GM12878 (cell line): ENCODE measurements around the gene CCDC97. TPM values are rescaled to one million over a fixed set of nuclear protein-coding genes. Genes with fewer than 3 reads are reported as not detected.

Source experiments
- ATAC-seq: fragments of 200-7000 bp; cut with Tn5 transposase; 3 replicates; pipeline ENCODE4 v1.9.1; 2020; ENCODE audit warnings: mild to moderate bottlenecking, moderate library complexity
- BruUV-seq: library from RNA; stranded (reverse); fragments of 400-500 nt; replicated peaks from 2 replicates; lab custom pipeline; 2021; lab: Mats Ljungman, UMichigan
- CTCF ChIA-PET: fragments of 300-600 bp; sonication (Branson Sonifier 250); formaldehyde crosslinking; extraction: SDS; loops from one replicate; lab custom pipeline; 2021; ENCODE audit warnings: inconsistent platforms; lab: Yijun Ruan, JAX
- POLR2A ChIA-PET: fragments of 350-600 bp; formaldehyde crosslinking; extraction: SDS; loops from one replicate; lab custom pipeline; 2021; ENCODE audit warnings: inconsistent platforms; lab: Charles Lee
- RAD21 ChIA-PET: fragments of 300-600 bp; sonication (Branson Sonifier 250); formaldehyde crosslinking; loops from one replicate; lab custom pipeline; 2023; ENCODE audit warnings: antibody characterized with exemption; ENCODE audit not compliant: unreplicated experiment; lab: Charles Lee
- SMC1A ChIA-PET: fragments of 300-600 bp; sonication (Branson Sonifier 250); formaldehyde crosslinking; loops from one replicate; lab custom pipeline; 2023; ENCODE audit not compliant: unreplicated experiment, uncharacterized antibody; lab: Charles Lee
- DNase-seq: peaks from one replicate; pipeline ENCODE4 v3.0.0-alpha.2; 2011; ENCODE audit warnings: low read depth, low spot score
- FAIRE-seq: peaks from 3 replicates; lab custom pipeline; 2011; peaks lifted over from hg19 to GRCh38; lab: Jason Lieb, UNC
- H2AFZ ChIP-seq: 2 replicates; pipeline ENCODE4 v1.6.0; 2011; ENCODE audit warnings: low read depth, low read length, control low read depth; ENCODE audit not compliant: control insufficient read depth
- H3K27ac ChIP-seq: 2 replicates; pipeline ENCODE4 v1.5.1; 2011; ENCODE audit warnings: control low read depth; ENCODE audit not compliant: control insufficient read depth, insufficient read depth
- H3K27me3 ChIP-seq, 2 experiments: replicated peaks in 1 of 2; 2 replicates each; pipeline versions ENCODE4 v1.6.0 to v1.6.1; 2011; ENCODE audit warnings: low read length in 1 of 2; ENCODE audit not compliant: control insufficient read depth in 2 of 2, insufficient read depth in 2 of 2
- H3K36me3 ChIP-seq, 2 experiments: 2 replicates each; pipeline ENCODE4 v1.5.1; 2011; ENCODE audit warnings: low read length in 1 of 2; ENCODE audit not compliant: control insufficient read depth in 2 of 2, insufficient read depth in 2 of 2
- H3K4me1 ChIP-seq: 2 replicates; pipeline ENCODE4 v1.6.1; 2011; ENCODE audit warnings: mild to moderate bottlenecking, low read length, moderate library complexity, mixed read lengths; ENCODE audit not compliant: control insufficient read depth, insufficient read depth
- H3K4me2 ChIP-seq: 2 replicates; pipeline ENCODE4 v1.6.0; 2011; ENCODE audit warnings: control low read depth; ENCODE audit not compliant: control insufficient read depth, insufficient read depth
- H3K4me3 ChIP-seq: fragments of 200-600 bp; sonication (generic); 2 replicates; pipeline ENCODE4 v1.5.1; 2016
- H3K79me2 ChIP-seq: 2 replicates; pipeline ENCODE4 v1.6.0; 2011; ENCODE audit warnings: low read length; ENCODE audit not compliant: control insufficient read depth, insufficient read depth
- H3K9ac ChIP-seq: 2 replicates; pipeline ENCODE4 v1.8.0; 2011; ENCODE audit warnings: low read length, control low read depth, mixed read lengths; ENCODE audit not compliant: control insufficient read depth, insufficient read depth
- H3K9me3 ChIP-seq: replicated peaks from 3 replicates; pipeline ENCODE4 v1.5.1; 2011; ENCODE audit warnings: mild to moderate bottlenecking, low read length; ENCODE audit not compliant: control insufficient read depth, insufficient read depth
- H4K20me1 ChIP-seq: 2 replicates; pipeline ENCODE4 v1.6.0; 2011; ENCODE audit not compliant: control insufficient read depth, insufficient read depth
- IRF4 ChIP-seq: IDR thresholded peaks from 2 replicates; pipeline ENCODE4 v1.6.1; 2011; ENCODE audit warnings: low read depth, low read length
- KDM1A ChIP-seq: fragments of 200-600 bp; sonication (generic); IDR thresholded peaks from 2 replicates; pipeline ENCODE4 v1.6.1; 2016; ENCODE audit warnings: borderline replicate concordance
- MEF2B ChIP-seq: fragments of 450-650 bp; IDR thresholded peaks from 2 replicates; pipeline ENCODE4 v1.6.1; 2018; ENCODE audit warnings: mild to moderate bottlenecking, moderate library complexity; ENCODE audit not compliant: partially characterized antibody, poor library complexity, severe bottlenecking
- MYB ChIP-seq: fragments of 150-350 bp; IDR thresholded peaks from 2 replicates; pipeline ENCODE4 v1.6.1; 2014; ENCODE audit warnings: mild to moderate bottlenecking, low read depth, low read length, borderline replicate concordance
- NR2C1 ChIP-seq: fragments of 450-650 bp; IDR thresholded peaks from 2 replicates; pipeline ENCODE4 v1.6.1; 2017; ENCODE audit warnings: antibody characterized with exemption, mild to moderate bottlenecking, moderate library complexity
- PAX5 ChIP-seq: IDR thresholded peaks from 2 replicates; pipeline ENCODE4 v1.6.1; 2011; ENCODE audit warnings: low read depth, low read length, borderline replicate concordance
- POLR2AphosphoS5 ChIP-seq: IDR thresholded peaks from 2 replicates; pipeline ENCODE4 v1.6.1; 2011; ENCODE audit warnings: mild to moderate bottlenecking, low read length, inconsistent platforms
- TARDBP ChIP-seq: IDR thresholded peaks from 2 replicates; pipeline ENCODE4 v1.6.1; 2016; ENCODE audit warnings: borderline replicate concordance
- WGBS: methylation state at CpG from one replicate; pipeline ENCODE4 v1.1.6; 2016; ENCODE audit warnings: low lambda C conversion rate; ENCODE audit not compliant: insufficient replicate concordance, insufficient coverage; ENCODE audit errors: missing lambda C conversion rate; 5-methylcytosine and 5-hydroxymethylcytosine counted together
- in situ Hi-C: fragments of 300-500 bp; cut with MboI; formaldehyde crosslinking; loops from 9 replicates; pipeline ENCODE4 v1.14.3; 2018; ENCODE audit warnings: mixed read lengths
- intact Hi-C: fragments of 100-400 bp; cut with micrococcal nuclease; formaldehyde crosslinking; loops from one replicate; pipeline ENCODE4 v1.14.2; 2022; ENCODE audit not compliant: unreplicated experiment
- polyA plus RNA-seq, 11 experiments: library from polyadenylated mRNA; depleted of rRNA in 4 of 11; unstranded in 6 of 11; stranded (reverse) in 5 of 11; fragments of >200 nt; fragmentation: Nextera tagmentation in 4 of 11; fragmentation: Illumina TruSeq in 1 of 11; extraction: Ambion mirVana in 4 of 11; extraction: Trizol in 1 of 11; gene quantifications; 1 replicate in 1 of 11; 2 replicates in 10 of 11; pipeline versions ENCODE4 v1.2.1 to v1.2.3, GENCODE V29; 2011 to 2016; ENCODE audit warnings: inconsistent platforms in 2 of 11, missing spikeins in 2 of 11, low read depth in 1 of 11
- total RNA-seq, 4 experiments: library from RNA; depleted of rRNA in 3 of 4; stranded (reverse); fragments of >200 nt in 3 of 4; fragmentation: Illumina TruSeq in 1 of 4; extraction: Trizol in 1 of 4; gene quantifications; 2 replicates each; pipeline versions ENCODE4 v1.2.1 to v1.2.3, GENCODE V29; 2013 to 2021
- TF ChIP-seq, protein P1 (sequence below): fragments of 450-650 bp; IDR thresholded peaks from 2 replicates; pipeline ENCODE4 v1.6.1; 2018; ENCODE audit warnings: mild to moderate bottlenecking, low read depth, moderate library complexity; ENCODE audit not compliant: partially characterized antibody
- TF ChIP-seq, protein P2 (sequence below): fragments of 450-650 bp; IDR thresholded peaks from 2 replicates; pipeline ENCODE4 v1.6.1; 2017; ENCODE audit warnings: mild to moderate bottlenecking, low read depth, inconsistent platforms; ENCODE audit not compliant: poor library complexity, severe bottlenecking

The CCDC97 gene
- total and polyA plus RNA-seq, 10 of the 15 experiments (the other 5 are each of a cell fraction or from before 2014, with no cell fraction given) = 1.8 to 34.1 (median 18.8) TPM

DNA sequence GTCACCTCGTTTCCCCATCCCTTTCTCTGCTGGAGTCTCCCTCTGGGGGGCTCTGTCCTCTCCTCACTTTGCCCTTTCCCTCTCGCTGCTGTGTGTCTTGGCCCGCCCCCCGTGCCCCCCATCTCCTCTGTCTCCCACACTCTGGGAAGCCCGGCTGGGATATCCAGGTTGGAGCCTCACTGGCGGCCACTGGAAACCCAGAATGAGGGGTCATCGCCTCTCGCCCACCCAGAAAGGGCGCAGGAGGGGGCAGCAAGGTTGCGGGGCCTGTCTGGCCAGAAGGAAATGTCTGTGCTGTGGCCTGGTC lies 15.6 kb downstream of the CCDC97 start:
- CTCF ChIA-PET = no interaction called here
- no peak overlapping the region for H3K4me2 ChIP-seq
- peaks cover 10% of the 10 kb centered on the region for H3K79me2 ChIP-seq
- H3K9me3 ChIP-seq = no peaks in the 10 kb centered on the region
- no peak for ATAC-seq
- DNase-seq = no peak
- no peak overlapping the region for H2AFZ ChIP-seq
- no peak for FAIRE-seq
- no TSS peak for BruUV-seq
- H3K27ac ChIP-seq = peak overlapping the region; percentile 93
- no peak overlapping the region for H3K4me3 ChIP-seq
- WGBS = 46% methylated on average over 9 of the region's 10 CpGs
- TF ChIP-seq MEF2B (no peak), MYB (no peak), NR2C1 (no peak), IRF4 (no peak), POLR2AphosphoS5 (no peak), KDM1A (no peak), PAX5 (no peak), TARDBP (no peak)
- TF ChIP-seq, protein P1, sequence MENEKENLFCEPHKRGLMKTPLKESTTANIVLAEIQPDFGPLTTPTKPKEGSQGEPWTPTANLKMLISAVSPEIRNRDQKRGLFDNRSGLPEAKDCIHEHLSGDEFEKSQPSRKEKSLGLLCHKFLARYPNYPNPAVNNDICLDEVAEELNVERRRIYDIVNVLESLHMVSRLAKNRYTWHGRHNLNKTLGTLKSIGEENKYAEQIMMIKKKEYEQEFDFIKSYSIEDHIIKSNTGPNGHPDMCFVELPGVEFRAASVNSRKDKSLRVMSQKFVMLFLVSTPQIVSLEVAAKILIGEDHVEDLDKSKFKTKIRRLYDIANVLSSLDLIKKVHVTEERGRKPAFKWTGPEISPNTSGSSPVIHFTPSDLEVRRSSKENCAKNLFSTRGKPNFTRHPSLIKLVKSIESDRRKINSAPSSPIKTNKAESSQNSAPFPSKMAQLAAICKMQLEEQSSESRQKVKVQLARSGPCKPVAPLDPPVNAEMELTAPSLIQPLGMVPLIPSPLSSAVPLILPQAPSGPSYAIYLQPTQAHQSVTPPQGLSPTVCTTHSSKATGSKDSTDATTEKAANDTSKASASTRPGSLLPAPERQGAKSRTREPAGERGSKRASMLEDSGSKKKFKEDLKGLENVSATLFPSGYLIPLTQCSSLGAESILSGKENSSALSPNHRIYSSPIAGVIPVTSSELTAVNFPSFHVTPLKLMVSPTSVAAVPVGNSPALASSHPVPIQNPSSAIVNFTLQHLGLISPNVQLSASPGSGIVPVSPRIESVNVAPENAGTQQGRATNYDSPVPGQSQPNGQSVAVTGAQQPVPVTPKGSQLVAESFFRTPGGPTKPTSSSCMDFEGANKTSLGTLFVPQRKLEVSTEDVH = no peak
- TF ChIP-seq, protein P2, sequence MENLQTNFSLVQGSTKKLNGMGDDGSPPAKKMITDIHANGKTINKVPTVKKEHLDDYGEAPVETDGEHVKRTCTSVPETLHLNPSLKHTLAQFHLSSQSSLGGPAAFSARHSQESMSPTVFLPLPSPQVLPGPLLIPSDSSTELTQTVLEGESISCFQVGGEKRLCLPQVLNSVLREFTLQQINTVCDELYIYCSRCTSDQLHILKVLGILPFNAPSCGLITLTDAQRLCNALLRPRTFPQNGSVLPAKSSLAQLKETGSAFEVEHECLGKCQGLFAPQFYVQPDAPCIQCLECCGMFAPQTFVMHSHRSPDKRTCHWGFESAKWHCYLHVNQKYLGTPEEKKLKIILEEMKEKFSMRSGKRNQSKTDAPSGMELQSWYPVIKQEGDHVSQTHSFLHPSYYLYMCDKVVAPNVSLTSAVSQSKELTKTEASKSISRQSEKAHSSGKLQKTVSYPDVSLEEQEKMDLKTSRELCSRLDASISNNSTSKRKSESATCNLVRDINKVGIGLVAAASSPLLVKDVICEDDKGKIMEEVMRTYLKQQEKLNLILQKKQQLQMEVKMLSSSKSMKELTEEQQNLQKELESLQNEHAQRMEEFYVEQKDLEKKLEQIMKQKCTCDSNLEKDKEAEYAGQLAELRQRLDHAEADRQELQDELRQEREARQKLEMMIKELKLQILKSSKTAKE = no peak
- TF ChIP-seq, all 136 proteins: peak for 0
- POLR2A ChIA-PET = no interaction called here
- intact Hi-C loops = no loop called here
- Histone ChIP-seq H3K9ac (0 out of 2 replicates have a peak overlapping the region, but pooled peaks have one; percentile 25), H3K27me3 (no peaks in the 10 kb centered on the region), H3K36me3 (peaks cover 7 to 25% of the 10 kb centered on the region in 2 experiments), H3K4me1 (peaks cover 37% of the 10 kb centered on the region), H4K20me1 (no peaks in the 10 kb centered on the region)
- SMC1A ChIA-PET = no interaction called here
- RAD21 ChIA-PET = interaction anchor here (0.6 kb wide), 1 partner anchor 26 kb away, joined by 3 read pairs; no protein-coding TSS in a partner anchor
- in situ Hi-C loops = no loop called here
